Activated CD8-positive, alpha-beta memory T cell treated with anti-CD3 and anti-CD28 coated beads, Interleukin-2, amount 50 U/mL, for 24 hours (primary cell): ENCODE data around the gene THSD4.
"Not testable (repeated sequence)": the region's sequence is repeated elsewhere in the genome, so short reads cannot be mapped to it uniquely, and the experiment has no call there.

Experiments used
- DNase-seq: peaks from one replicate; pipeline ENCODE4 v3.0.0-alpha.2; 2020; ENCODE audit errors: extremely low read depth

Gene THSD4

GRCh38 chr15:71149646-71150557 lies 34.6 kb downstream of the THSD4 start:
- no peak for DNase-seq

DNA sequence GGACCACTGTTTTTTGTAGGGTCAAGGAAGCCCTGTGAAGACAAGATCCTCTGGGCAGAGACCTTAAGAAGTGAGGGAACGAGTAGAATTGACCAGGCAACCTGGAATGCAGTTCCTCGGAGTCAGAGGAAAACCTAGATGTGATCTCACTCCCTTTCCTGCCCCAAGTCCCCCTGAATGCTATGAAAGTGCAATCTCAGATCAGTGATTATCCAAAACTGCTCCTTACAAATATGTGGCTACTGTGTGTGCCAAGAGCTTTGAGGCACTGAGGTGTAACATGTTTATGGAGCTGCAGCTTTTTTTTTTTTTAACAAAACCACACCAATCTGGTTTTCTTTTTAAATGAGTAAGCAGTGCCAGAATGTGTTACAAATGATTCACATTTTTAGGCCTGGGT lies 35.8 kb downstream of the THSD4 start:
- DNase-seq: no peak

DNA sequence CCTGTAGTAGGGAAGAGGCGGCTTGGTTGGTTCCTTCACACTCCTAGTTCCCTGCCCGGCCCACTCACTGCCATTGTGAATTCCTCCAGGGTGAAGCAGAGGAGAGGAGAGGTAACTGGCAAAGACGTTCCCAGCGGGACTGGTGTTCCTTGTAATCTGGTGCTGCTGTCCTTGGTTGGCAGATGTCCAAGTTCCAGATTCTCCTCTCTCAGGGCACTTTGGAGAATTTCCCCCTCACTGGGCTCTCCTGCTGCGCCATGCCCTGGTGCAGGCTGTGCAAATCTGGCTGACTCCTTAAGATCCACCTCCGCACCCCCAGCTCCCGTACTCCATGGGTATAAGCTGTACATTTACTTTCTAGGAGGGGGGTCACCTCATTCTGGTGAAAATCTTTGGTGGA lies 37.3 kb downstream of the THSD4 start:
- no peak for DNase-seq

- DNase-seq: no peak
Measured at GRCh38 chr15:71153823-71154524, 38.7 kb downstream of the THSD4 start.

DNA sequence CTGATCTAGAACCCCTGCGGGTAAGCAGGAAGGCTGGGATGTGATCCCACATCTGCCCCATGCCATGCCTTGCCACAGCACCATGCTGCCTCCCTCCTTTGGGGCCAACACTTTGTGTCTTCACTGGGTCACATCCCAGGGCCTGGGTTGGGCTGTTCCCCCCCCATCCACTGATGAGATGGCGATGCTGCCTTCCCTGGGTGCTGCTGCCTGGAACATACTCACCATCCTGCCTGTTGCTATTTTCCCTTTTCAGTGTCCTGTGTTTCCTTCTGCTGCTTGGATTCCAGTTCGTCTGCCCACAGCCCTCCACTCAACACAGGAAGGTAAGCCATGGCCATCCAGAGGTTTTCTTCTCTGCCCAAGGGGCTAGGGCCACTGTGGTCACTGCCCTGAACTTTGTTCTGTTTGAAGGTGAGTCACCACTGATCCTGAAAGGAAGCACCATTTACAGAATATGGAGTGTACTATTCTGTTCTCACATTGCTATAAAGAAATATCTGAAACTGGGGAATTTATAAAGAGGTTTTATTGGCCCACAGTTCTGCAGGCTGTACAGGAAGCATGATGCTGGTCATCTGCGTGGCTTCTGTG lies 39.4 kb downstream of the THSD4 start:
- no peak for DNase-seq

- DNase-seq: no peak
Measured at GRCh38 chr15:71155534-71155933, 40.3 kb downstream of the THSD4 start.

GRCh38 chr15:71160976-71161375 lies 45.7 kb downstream of the THSD4 start:
- DNase-seq: no peak

GRCh38 chr15:71162309-71162708 lies 47.0 kb downstream of the THSD4 start:
- no peak for DNase-seq

DNA sequence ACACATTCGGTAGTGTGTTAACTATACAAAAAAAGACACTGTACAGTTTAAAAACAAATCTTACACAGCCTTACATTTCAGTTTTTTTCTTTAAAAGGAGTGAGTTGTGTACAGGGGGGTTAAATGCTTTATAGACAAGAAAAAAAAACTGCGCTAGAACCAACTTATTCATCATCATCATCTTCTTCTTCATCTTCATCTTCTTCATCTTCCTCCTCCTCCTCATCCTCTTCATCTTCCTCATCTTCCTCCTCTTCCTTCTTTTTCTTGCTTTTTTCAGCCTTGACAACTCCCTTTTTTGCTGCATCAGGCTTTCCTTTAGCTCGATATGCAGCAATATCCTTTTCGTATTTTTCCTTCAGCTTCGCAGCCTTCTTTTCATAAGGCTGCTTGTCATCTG lies 49.3 kb downstream of the THSD4 start:
- not testable (repeated sequence) for DNase-seq

DNA sequence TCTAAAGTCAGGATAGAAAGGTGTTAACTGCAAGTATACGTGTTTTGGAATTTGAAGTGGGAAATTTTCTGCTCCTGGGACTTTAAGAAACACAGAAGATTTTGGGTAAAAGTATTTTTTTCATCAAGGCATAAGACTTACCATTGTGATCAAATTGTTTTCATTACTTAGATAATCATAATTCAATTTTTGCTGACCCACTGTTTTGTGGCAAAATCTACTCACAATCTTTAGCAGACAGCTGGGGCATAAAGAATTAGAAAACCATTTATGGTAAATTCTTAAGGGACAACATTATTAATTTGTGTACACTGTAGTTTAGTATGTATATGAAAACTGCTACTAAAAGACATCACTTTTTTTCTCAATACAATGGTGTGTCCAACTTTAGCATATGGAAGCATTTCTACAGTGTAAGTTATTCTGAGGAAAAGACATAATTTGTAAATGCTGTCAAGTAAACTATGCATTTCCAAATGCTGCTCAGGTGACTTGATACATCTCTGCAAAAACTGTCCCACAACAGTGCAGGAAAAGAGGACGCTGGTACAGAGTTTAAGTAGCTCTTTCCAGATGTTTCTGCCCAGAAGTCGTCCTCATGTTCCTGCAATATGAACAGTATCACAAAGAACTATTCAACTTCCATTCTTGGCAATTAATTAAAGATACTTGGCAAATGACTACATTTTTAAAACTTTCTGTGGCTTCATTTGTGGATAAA lies 52.3 kb downstream of the THSD4 start:
- DNase-seq: no peak

DNA sequence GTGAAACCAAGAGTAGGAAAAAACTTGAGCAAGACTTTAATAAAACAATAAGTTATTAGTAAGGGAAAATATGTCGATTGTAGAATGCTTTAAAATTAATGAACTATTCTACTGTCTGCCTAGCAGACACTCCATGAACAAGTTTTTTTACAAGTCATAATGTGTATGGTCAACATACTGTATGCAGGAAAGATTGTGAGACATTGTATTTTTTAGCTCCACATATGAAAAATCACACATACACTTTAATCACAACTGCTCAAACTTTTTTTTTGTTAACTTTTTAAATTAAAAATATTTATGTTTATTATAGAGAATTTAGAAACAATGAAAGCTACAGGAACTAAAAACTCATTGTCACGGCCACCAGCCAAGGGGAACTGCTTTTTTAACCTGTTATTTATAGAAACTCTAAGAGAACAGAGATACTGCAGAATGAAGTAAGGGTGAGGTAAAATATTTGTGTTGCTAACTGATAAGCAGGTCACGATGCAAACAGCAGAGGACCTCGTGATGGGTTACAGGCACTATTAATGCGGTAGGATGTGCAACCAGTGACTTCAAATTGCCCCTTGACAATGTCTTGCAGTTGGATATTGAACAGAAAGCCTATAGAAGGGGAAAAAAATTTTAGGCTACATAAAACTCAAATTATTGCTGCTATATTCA lies 53.0 kb downstream of the THSD4 start:
- DNase-seq: no peak

- no peak for DNase-seq
Measured at GRCh38 chr15:71170163-71170562, 54.9 kb downstream of the THSD4 start.

- no peak for DNase-seq
Measured at GRCh38 chr15:71171195-71171594, 55.9 kb downstream of the THSD4 start.

DNA sequence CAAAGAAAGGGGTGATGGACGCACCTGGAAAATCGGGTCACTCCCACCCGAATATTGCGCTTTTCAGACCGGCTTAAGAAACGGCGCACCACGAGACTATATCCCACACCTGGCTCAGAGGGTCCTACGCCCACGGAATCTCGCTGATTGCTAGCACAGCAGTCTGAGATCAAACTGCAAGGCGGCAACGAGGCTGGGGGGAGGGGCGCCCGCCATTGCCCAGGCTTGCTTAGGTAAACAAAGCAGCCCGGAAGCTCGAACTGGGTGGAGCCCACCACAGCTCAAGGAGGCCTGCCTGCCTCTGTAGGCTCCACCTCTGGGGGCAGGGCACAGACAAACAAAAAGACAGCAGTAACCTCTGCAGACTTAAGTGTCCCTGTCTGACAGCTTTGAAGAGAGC lies 59.1 kb downstream of the THSD4 start:
- not testable (repeated sequence) for DNase-seq

DNA sequence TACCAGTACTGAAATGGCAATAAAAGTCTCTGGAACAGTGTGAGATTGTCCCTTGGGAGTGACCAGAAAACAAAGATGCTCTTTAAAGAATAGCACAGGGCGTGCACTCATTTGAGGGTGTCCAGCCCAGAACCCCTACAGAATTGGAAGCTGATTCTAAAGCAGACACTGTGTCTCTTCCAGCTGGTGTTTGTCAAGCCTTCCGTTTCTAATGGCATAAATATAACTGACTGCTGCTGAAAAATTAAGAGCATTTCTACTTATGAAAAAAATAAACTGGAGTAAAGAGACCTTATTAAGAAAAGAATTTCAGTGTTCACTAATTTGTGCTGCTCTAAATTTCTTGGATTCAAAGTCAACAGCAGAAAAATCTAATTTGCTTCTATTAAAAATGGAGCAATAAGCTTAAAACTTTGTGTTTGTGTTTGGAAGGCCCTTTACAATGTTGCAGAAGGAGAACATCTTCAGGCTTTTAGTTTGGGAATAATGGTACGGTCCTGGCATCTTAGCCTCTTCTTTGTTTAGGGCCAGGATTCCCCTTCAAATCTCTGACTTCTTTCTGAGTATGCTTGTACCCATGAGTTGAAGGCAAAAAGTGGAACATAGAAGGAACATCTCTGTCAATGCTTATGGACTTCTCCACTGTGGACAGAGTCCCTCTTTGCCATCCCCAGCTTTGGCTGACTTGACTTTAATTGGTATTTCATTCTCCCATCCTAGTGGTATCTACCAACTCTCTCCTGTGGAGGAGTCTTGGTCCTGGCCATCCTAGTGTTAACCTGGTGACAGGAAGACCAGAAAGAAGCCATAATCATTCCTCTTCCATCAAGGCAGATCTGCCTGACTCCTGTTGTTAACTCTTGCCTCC lies 65.9 kb downstream of the THSD4 start:
- no peak for DNase-seq

DNA sequence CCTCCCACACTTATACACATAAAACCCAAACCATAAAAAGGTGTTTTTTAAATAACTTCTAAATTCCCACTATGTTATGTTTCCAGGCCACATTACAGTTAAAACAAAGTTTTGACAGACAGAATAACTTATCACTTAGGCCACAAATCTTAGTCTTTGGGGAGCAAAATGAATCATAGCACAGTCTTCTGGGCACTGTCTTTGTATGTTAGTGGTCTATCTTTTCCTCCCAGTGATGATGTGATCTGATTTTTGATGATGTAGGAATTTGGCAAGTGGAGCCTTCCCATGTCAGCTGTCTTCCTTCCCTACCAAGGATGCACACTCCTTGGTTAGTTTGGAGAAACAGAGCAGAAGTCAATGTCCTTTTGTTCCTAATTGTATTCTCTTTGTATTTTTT lies 67.3 kb downstream of the THSD4 start:
- DNase-seq: no peak

DNA sequence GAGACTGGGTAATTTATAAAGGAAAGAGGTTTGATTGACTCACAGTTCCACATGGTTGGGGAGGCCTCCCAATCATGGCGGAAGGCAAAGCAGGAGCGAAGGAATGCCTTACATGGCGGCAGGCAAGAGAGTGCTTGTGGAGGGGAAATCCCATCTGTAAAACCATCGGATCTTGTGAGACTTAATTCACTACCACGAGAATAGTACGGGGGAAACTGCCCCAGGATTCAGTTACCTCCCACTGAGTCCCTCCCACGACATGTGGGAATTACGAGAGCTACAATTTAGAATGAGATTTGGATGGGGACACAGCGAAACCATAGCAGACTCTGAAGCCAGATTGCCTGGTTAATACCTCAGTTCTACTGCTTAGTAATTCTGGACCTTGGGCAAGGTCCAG lies 67.8 kb downstream of the THSD4 start:
- DNase-seq: no peak

GRCh38 chr15:71185706-71186105 lies 70.4 kb downstream of the THSD4 start:
- no peak for DNase-seq

- DNase-seq: no peak
Measured at GRCh38 chr15:71186267-71186666, 71.0 kb downstream of the THSD4 start.

DNA sequence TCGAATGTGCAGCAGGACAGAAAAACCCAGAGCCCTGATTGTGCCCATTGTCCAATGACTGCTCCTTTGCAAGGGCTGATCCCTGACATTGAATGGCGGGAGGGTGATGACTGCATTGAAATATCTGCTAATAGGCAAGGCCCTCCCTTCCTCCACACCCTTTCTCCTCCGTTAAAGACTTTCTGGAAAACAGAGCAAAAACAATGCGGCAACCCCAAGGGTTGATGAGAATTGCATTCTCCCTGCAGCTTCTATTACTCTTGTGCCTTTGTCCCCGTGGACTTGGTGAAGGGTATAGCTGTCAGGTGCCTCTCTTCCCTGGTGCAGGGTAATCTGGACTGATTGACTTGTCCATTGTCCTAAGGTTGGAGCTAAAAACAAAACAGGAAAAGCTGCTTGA lies 71.8 kb downstream of the THSD4 start:
- DNase-seq: no peak

DNA sequence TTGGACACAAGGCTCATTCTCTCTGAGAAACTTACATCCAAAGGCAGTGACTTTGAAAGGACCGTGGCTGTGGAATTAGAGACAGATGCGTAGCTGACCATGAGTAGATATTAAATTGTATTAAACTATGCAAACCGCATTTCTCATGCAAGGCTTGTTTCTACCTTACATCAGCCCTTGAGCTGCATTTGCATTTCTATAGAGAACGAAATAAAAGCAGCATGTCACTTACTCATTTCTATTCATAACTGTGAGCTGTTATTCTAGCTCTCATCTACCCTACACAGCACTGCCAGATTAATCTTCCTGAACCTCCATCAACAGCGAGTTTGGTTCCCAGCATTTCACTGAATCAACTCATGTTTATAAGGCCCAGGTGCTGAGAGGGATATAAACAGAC lies 72.3 kb downstream of the THSD4 start:
- no peak for DNase-seq
